GM12872 (cell line): ENCODE data around the gene GBP4.

Source experiments
- TF ChIP-seq, protein P1 (sequence below): IDR thresholded peaks from 3 replicates; pipeline ENCODE4 v1.5.1; 2011; ENCODE audit warnings: low read depth, mild to moderate bottlenecking, low read length, moderate library complexity; ENCODE audit not compliant: insufficient read depth

Gene GBP4

DNA sequence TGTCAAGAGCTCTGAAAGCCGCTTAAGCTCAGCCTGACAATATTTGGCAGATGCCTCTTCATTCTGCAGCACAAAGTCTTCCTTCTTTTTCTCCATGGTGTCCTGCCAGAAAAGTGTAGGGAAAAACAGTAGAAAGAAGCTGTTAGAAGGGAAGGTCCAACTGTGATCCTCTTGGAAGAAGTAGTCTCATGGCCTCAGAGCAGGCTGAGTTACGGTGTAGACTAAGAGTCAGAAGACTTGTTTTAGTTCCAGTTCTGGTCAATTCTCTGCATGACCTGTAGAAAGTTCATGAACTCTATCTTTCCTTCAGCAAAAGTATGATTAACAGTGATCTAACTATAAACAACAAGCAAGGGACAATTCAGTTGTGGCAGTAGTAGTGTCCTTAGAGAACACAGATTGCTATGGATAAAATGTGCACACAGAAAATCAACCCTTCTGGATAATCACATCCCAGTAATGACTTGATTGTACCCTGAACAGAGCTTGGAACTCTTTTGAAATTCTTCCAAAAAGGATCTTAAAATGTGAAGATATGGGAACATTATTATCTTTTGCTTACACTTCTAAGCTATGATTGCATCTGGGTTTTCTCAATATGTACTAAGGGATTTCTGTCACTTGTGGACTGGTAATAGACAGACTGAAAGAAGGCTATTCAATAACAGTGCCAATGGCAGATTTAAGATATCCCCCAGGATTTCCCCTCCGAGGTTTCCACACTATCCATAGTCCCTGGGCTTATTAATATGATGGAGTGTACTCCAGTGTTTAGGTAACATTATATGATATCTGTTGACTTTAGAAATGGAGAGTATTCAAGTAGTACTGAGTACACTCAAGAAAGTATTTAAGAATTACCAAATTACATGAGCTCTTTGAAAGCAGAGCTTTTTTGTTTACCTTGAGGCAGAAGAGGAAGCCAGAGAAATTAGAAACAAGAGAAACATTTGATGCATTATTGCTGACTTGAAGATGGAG, 50.8 kb downstream of the GBP4 start:
- TF ChIP-seq, protein P1, sequence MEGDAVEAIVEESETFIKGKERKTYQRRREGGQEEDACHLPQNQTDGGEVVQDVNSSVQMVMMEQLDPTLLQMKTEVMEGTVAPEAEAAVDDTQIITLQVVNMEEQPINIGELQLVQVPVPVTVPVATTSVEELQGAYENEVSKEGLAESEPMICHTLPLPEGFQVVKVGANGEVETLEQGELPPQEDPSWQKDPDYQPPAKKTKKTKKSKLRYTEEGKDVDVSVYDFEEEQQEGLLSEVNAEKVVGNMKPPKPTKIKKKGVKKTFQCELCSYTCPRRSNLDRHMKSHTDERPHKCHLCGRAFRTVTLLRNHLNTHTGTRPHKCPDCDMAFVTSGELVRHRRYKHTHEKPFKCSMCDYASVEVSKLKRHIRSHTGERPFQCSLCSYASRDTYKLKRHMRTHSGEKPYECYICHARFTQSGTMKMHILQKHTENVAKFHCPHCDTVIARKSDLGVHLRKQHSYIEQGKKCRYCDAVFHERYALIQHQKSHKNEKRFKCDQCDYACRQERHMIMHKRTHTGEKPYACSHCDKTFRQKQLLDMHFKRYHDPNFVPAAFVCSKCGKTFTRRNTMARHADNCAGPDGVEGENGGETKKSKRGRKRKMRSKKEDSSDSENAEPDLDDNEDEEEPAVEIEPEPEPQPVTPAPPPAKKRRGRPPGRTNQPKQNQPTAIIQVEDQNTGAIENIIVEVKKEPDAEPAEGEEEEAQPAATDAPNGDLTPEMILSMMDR = no peak

DNA sequence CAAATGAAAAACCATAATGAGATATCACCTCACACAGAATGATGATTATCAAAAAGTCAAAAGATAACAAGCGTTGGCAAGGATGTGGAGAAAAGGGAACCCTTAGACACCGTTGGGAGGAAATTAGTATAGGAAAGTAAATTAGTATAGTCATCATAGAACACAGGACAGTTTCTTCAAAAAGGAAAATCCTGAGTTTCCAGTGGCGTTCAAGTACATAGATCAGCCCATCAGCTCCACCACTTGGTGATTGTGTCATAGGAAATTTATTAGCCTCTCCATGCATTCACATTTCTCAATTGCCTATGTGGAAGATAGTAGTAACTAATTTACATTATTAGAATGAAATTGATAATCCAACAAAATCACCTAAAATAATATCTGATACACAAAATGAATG, 52.0 kb downstream of the GBP4 start:
- TF ChIP-seq, protein P1 = no peak

DNA sequence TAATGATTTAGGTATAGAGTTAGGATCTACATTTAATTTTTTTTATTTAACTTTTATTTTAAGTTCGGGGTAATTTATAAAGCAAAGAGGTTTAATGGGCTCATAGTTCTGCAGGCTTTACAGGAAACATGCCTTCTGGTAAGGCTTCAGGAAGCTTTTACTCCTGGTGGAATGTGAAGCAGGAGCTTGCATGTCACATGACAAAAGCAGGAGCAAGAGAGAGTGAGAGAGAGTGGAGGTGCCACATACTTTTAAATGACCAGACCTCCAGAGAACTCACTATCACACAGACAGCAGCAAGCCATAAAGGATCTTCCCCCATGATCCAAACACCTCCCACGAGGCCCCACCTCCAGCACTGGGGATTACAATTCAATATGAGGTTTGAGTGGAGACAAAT, 55.3 kb downstream of the GBP4 start:
- TF ChIP-seq, protein P1 = no peak

DNA sequence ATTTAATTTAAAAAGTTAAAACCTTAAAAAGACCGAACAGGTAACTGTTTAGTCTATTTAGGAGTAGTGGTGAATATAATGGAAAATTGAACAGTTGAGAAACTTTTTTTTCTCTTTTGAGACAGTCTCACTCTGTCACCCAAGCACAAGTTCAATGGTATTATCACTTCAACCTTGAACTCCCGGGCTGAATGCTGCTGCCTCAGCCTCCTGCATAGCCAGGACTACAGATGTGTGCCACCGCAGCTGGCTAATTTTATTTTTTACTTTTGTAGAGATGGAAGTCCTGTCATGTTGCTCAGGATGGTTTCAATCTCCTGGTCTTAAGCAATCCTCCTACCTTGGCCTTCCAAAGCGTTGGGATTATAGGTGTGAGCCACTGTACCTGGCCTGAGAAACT, 56.6 kb downstream of the GBP4 start:
- TF ChIP-seq, protein P1 = no peak

DNA sequence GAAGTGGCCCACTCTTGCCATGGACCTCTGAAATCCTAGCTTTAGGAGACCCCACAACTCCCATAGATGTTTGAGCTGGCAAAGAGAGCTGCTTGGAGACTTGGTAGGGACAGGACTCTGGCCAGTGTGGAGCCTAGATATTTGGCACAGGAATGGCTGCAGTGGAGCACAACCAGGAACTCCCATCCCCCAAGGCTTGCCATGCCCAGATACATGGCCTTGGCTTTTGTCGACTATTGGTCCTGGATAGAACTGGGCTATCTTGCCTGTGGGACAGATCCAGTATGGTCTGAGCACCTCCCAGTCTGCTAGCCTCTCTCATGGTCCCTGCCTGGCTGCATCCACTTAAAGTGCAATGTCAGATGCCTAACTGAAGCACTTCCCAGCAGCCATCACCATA, 65.0 kb downstream of the GBP4 start:
- TF ChIP-seq, protein P1 = no peak
